BE2C (cell line): ENCODE measurements around the gene BTBD10. TPM values are rescaled to one million over a fixed set of nuclear protein-coding genes. Genes with fewer than 3 reads are reported as not detected.

ENCODE experiments used
- DNase-seq: peaks from one replicate; pipeline ENCODE4 v3.0.0-alpha.2; 2020
- H3K27me3 ChIP-seq: fragments of 250-450 bp; sonication (Bioruptor Pico); 2 replicates; pipeline ENCODE4 v1.5.1; 2020; ENCODE audit warnings: mild to moderate bottlenecking
- H3K36me3 ChIP-seq: fragments of 250-450 bp; sonication (Bioruptor Pico); 2 replicates; pipeline ENCODE4 v1.5.1; 2020; ENCODE audit warnings: mild to moderate bottlenecking
- H3K4me1 ChIP-seq: fragments of 250-450 bp; sonication (Bioruptor Pico); 2 replicates; pipeline ENCODE4 v1.5.1; 2020
- H3K4me3 ChIP-seq: 2 replicates; pipeline ENCODE4 v1.5.1; 2011; ENCODE audit warnings: low read depth, low read length
- H3K9me3 ChIP-seq: fragments of 250-450 bp; sonication (Bioruptor Pico); 2 replicates; pipeline ENCODE4 v1.5.1; 2020
- CTCF ChIP-seq: IDR thresholded peaks from 2 replicates; pipeline ENCODE4 v1.5.1; 2012; ENCODE audit warnings: mild to moderate bottlenecking, low read depth, low read length
- polyA plus RNA-seq: library from polyadenylated mRNA; unstranded; fragments of >200 nt; gene quantifications from one replicate; pipeline ENCODE4 v1.2.1, GENCODE V29; 2012; ENCODE audit warnings: low read depth, missing spikeins; ENCODE audit not compliant: insufficient read length, insufficient read depth

Gene BTBD10
- 12.3 TPM for polyA plus RNA-seq

- no peak for TF ChIP-seq CTCF
- Histone ChIP-seq H3K4me1 (no peaks in the 10 kb centered on the region), H3K4me3 (peak within 1 kb of the TSS; percentile 78), H3K36me3 (no peaks in the 10 kb centered on the region), H3K27me3 (no peaks in the 10 kb centered on the region), H3K9me3 (no peaks in the 10 kb centered on the region)
- DNase-seq: peak; percentile 87
These were observed at the start of gene BTBD10 for GRCh38 chr11:13462901-13463778. Gene BTBD10, minus strand, starts transcription at chr11:13463222. Its CDS starts 18,098 bp downstream, at chr11:13445124.

GRCh38 chr11:13503393-13503792 is 40.4 kb upstream of the BTBD10 start:
- Histone ChIP-seq H3K4me3 (no peak overlapping the region), H3K9me3 (no peaks in the 10 kb centered on the region), H3K4me1 (no peaks in the 10 kb centered on the region), H3K36me3 (no peaks in the 10 kb centered on the region), H3K27me3 (no peaks in the 10 kb centered on the region)
- no peak for TF ChIP-seq CTCF
- no peak for DNase-seq

DNA sequence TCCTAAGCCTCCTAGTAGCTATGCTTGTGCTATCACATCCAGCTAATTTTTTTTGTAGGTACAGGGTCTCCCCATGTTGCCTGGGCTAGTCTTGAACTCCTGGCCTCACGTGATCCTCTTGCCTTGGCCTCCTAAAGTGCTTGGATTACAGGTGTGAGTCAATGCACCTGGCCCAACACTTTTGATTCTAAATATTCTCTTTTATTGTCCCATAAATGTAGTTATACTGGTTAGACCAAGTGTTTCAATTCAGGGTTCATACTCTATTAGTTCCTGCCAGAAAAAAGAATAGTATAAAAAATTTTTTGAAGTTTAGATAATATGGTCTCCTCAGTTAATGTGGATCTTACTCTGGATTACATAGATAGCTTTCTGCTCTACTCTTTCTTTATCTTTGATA is 39.5 kb upstream of the BTBD10 start:
- no peak for TF ChIP-seq CTCF
- H3K4me3 ChIP-seq: no peak overlapping the region
- DNase-seq: no peak

GRCh38 chr11:13495929-13496328 is 32.9 kb upstream of the BTBD10 start, which contains the start of gene PTH:
Gene PTH, minus strand, starts transcription at chr11:13495997. Its CDS starts 3,142 bp downstream, at chr11:13492855.
- Histone ChIP-seq H3K4me3 (no peak within 1 kb of the TSS), H3K4me1 (no peaks in the 10 kb centered on the region), H3K36me3 (no peaks in the 10 kb centered on the region), H3K9me3 (no peaks in the 10 kb centered on the region), H3K27me3 (no peaks in the 10 kb centered on the region)
- DNase-seq: no peak
- no peak for TF ChIP-seq CTCF

More for the DNA sequence above, 39.5 kb upstream of the BTBD10 start:
- Histone ChIP-seq H3K4me1 (no peaks in the 10 kb centered on the region), H3K27me3 (no peaks in the 10 kb centered on the region), H3K36me3 (no peaks in the 10 kb centered on the region), H3K9me3 (no peaks in the 10 kb centered on the region)

DNA sequence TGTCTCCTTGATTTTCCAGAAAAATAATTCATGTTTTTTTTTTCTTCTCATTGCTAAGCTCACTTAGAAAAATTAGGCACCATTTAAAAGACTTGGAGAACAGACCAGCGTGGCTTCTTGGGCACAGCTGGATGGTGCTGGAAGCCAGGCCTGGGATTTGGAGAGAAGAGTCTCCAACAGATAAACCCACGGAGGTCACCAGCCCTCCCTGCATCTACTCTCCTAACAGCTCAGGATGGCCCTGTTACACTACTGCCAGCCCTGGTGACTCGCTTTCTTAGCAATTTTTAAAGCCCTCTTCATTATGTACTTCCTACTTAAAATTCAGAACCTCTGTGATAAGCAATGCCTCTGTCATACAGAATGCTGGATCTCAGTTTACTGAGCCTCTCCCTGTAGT is 31.0 kb upstream of the BTBD10 start:
- TF ChIP-seq CTCF: no peak
- no peak overlapping the region for H3K4me3 ChIP-seq
- H3K4me1 ChIP-seq: no peaks in the 10 kb centered on the region
- no peaks in the 10 kb centered on the region for H3K9me3 ChIP-seq
- no peaks in the 10 kb centered on the region for H3K27me3 ChIP-seq
- no peaks in the 10 kb centered on the region for H3K36me3 ChIP-seq
- DNase-seq: no peak

DNA sequence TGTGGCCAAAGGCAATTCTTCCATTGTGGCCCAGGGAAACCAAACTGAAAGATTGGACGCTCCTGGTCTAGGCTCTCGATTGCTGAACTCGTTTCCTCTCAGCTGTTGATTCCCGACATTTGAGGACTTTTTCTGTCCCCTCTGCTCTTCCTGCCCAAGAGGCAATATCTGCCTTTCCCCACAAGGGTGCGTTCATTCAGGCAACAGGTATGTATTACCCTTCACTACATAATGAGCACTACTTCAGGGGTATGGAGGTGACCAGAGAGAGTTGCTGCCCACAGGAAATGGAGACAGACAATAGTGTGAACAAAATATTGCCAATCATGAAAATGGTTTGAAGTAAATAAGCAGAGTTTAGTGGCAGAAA is 24.6 kb upstream of the BTBD10 start:
- no peak for TF ChIP-seq CTCF
- Histone ChIP-seq H3K4me3 (no peak overlapping the region), H3K9me3 (no peaks in the 10 kb centered on the region), H3K36me3 (no peaks in the 10 kb centered on the region), H3K27me3 (no peaks in the 10 kb centered on the region), H3K4me1 (no peaks in the 10 kb centered on the region)
- DNase-seq: no peak
